HCT116 (cell line): ENCODE data around the gene ALDH1L1. TPM values are rescaled to one million over a fixed set of nuclear protein-coding genes. Genes with fewer than 3 reads are reported as not detected.
A peak's percentile ranks its signal among the peaks of the same experiment; 100 is the strongest.

Experiments
- ATAC-seq: fragments of 200-7000 bp; cut with Tn5 transposase; 2 replicates; pipeline ENCODE4 v1.9.1; 2020; ENCODE audit warnings: mild to moderate bottlenecking, moderate library complexity
- BruUV-seq: library from RNA; stranded (reverse); fragments of 400-500 nt; replicated peaks from 2 replicates; lab custom pipeline; 2021; lab: Mats Ljungman, UMichigan
- CTCF ChIA-PET: fragments of 300-600 bp; sonication (Branson Sonifier 250); formaldehyde crosslinking; loops from one replicate; lab custom pipeline; 2021; ENCODE audit warnings: antibody characterized with exemption; lab: Charles Lee
- POLR2A ChIA-PET: fragments of 300-600, 350-600 bp; sonication (Branson Sonifier 250); formaldehyde crosslinking; loops from one replicate; lab custom pipeline; 2021; ENCODE audit warnings: antibody characterized with exemption; lab: Charles Lee
- RAD21 ChIA-PET, 2 experiments: fragments of 300-600 bp; sonication (Branson Sonifier 250); formaldehyde crosslinking; loops; one replicate each; lab custom pipeline; 2023; ENCODE audit warnings: low total read pairs in 2 of 2; ENCODE audit not compliant: uncharacterized antibody in 2 of 2, unreplicated experiment in 2 of 2, low non-redundant PET in 1 of 2; lab: Charles Lee
- DNase-seq: peaks from one replicate; pipeline ENCODE4 v3.0.0-alpha.2; 2010; ENCODE audit warnings: low read depth, low spot score
- H2AFZ ChIP-seq: fragments of 200-600 bp; shearing (Covaris generic), sonication (generic); 2 replicates; pipeline ENCODE4 v1.6.1; 2017; ENCODE audit warnings: low read depth, mixed run types, mixed read lengths, antibody characterized with exemption, low read length; ENCODE audit not compliant: poor library complexity, severe bottlenecking
- H3K27ac ChIP-seq: 2 replicates; pipeline ENCODE4 v1.5.1; 2012; ENCODE audit warnings: low read depth, low read length
- H3K27me3 ChIP-seq: fragments of 200-600 bp; sonication (generic); 2 replicates; pipeline ENCODE4 v1.6.1; 2016; ENCODE audit warnings: mixed run types, low read length, mixed read lengths; ENCODE audit not compliant: insufficient read depth
- H3K36me3 ChIP-seq, 2 experiments: fragments of 200-500 bp in 1 of 2; fragments of 200-600 bp in 1 of 2; sonication (Bioruptor generic) in 1 of 2; sonication (generic) in 1 of 2; 2 replicates each; pipeline versions ENCODE4 v1.5.1 to v1.6.1; 2014 to 2016; ENCODE audit warnings: low read length in 2 of 2, inconsistent platforms in 1 of 2, mixed read lengths in 1 of 2, mixed run types in 1 of 2; ENCODE audit not compliant: insufficient read depth in 2 of 2, control insufficient read depth in 1 of 2
- H3K4me1 ChIP-seq, 2 experiments: fragments of 200-600 bp in 1 of 2; sonication (generic) in 1 of 2; 2 replicates each; pipeline versions ENCODE4 v1.5.1 to v1.6.1; 2012 to 2017; ENCODE audit warnings: low read length in 2 of 2, inconsistent platforms in 1 of 2, mild to moderate bottlenecking in 1 of 2, mixed read lengths in 1 of 2, mixed run types in 1 of 2, moderate library complexity in 1 of 2; ENCODE audit not compliant: insufficient read depth in 2 of 2, control insufficient read depth in 1 of 2
- H3K4me2 ChIP-seq: fragments of 200-600 bp; sonication (generic); 2 replicates; pipeline ENCODE4 v1.6.1; 2017; ENCODE audit warnings: mixed run types, low read length, mixed read lengths
- H3K4me3 ChIP-seq, 2 experiments: fragments of 200-600 bp in 1 of 2; sonication (generic) in 1 of 2; replicated peaks in 1 of 2; 2 replicates each; pipeline ENCODE4 v1.5.1; 2011 to 2016; ENCODE audit warnings: low read length in 2 of 2, control low read depth in 1 of 2, low read depth in 1 of 2, mild to moderate bottlenecking in 1 of 2, mixed read lengths in 1 of 2, mixed run types in 1 of 2
- H3K79me2 ChIP-seq: fragments of 200-600 bp; sonication (generic); 2 replicates; pipeline ENCODE4 v1.6.1; 2017; ENCODE audit warnings: mild to moderate bottlenecking, mixed run types, low read length, moderate library complexity, mixed read lengths; ENCODE audit not compliant: insufficient read depth
- H3K9ac ChIP-seq: fragments of 200-600 bp; sonication (generic); 2 replicates; pipeline ENCODE4 v1.6.1; 2016; ENCODE audit warnings: low read length, mixed read lengths
- H3K9me2 ChIP-seq: fragments of 200-600 bp; sonication (generic), shearing (Covaris generic); 2 replicates; pipeline ENCODE4 v1.6.1; 2017; ENCODE audit warnings: mixed run types, mild to moderate bottlenecking, moderate library complexity; ENCODE audit not compliant: insufficient read depth
- H3K9me3 ChIP-seq, 2 experiments: fragments of 200-500 bp in 1 of 2; fragments of 200-600 bp in 1 of 2; sonication (Bioruptor generic) in 1 of 2; sonication (generic) in 1 of 2; 2 replicates each; pipeline ENCODE4 v1.6.1; 2014 to 2017; ENCODE audit warnings: low read length in 2 of 2, mixed read lengths in 2 of 2, inconsistent platforms in 1 of 2, low read depth in 1 of 2, mild to moderate bottlenecking in 1 of 2, mixed run types in 1 of 2, moderate library complexity in 1 of 2; ENCODE audit not compliant: control insufficient read depth in 1 of 2, insufficient read depth in 1 of 2
- H4K20me1 ChIP-seq: fragments of 200-600 bp; sonication (generic), shearing (Covaris generic); 2 replicates; pipeline ENCODE4 v1.6.1; 2017; ENCODE audit warnings: mixed run types, mild to moderate bottlenecking, moderate library complexity; ENCODE audit not compliant: insufficient read depth
- ATF3 ChIP-seq: IDR thresholded peaks from 2 replicates; pipeline ENCODE4 v1.6.1; 2012
- CBX3 ChIP-seq: IDR thresholded peaks from 2 replicates; pipeline ENCODE4 v1.6.1; 2012; ENCODE audit warnings: low read depth
- CEBPB ChIP-seq: IDR thresholded peaks from 2 replicates; pipeline ENCODE4 v1.6.1; 2012; ENCODE audit warnings: low read depth
- CTCF ChIP-seq, 3 experiments: fragments of 200-600 bp in 1 of 3; sonication (generic) in 1 of 3; IDR thresholded peaks in 2 of 3; conservative IDR thresholded peaks in 1 of 3; 2 replicates each; pipeline ENCODE4 v1.5.1; 2012 to 2017; ENCODE audit warnings: low read depth in 2 of 3, low read length in 2 of 3, antibody characterized with exemption in 1 of 3, borderline replicate concordance in 1 of 3, control low read depth in 1 of 3, mild to moderate bottlenecking in 1 of 3, mixed read lengths in 1 of 3, mixed run types in 1 of 3, moderate library complexity in 1 of 3; ENCODE audit not compliant: insufficient read depth in 1 of 3
- EGR1 ChIP-seq: IDR thresholded peaks from 2 replicates; pipeline ENCODE4 v1.6.1; 2012; ENCODE audit warnings: low read depth
- ELF1 ChIP-seq: IDR thresholded peaks from 2 replicates; pipeline ENCODE4 v1.6.1; 2012; ENCODE audit warnings: low read depth, borderline replicate concordance
- EZH2 ChIP-seq: fragments of 200-600 bp; sonication (generic); IDR thresholded peaks from 2 replicates; pipeline ENCODE4 v1.6.1; 2017; ENCODE audit warnings: antibody characterized with exemption, mixed run types
- EZH2phosphoT487 ChIP-seq: fragments of 200-600 bp; IDR thresholded peaks from 2 replicates; pipeline ENCODE4 v1.6.1; 2018; ENCODE audit warnings: antibody characterized with exemption, borderline replicate concordance
- FOSL1 ChIP-seq: IDR thresholded peaks from 2 replicates; pipeline ENCODE4 v1.6.1; 2012; ENCODE audit warnings: low read depth
- JUND ChIP-seq: IDR thresholded peaks from 2 replicates; pipeline ENCODE4 v1.6.1; 2012
- MAX ChIP-seq: IDR thresholded peaks from 2 replicates; pipeline ENCODE4 v1.6.1; 2012
- POLR2A ChIP-seq: IDR thresholded peaks from 2 replicates; pipeline ENCODE4 v1.7.0; 2011; ENCODE audit warnings: borderline replicate concordance; ENCODE audit not compliant: insufficient read depth, insufficient read length; ENCODE audit errors: extremely low read depth
- POLR2AphosphoS5 ChIP-seq: IDR thresholded peaks from 2 replicates; pipeline ENCODE4 v1.6.1; 2011; ENCODE audit warnings: mild to moderate bottlenecking, low read depth, low read length, moderate library complexity
- RAD21 ChIP-seq: IDR thresholded peaks from 2 replicates; pipeline ENCODE4 v1.6.1; 2012; ENCODE audit warnings: low read depth, mild to moderate bottlenecking
- REST ChIP-seq: IDR thresholded peaks from 2 replicates; pipeline ENCODE4 v1.6.1; 2012; ENCODE audit warnings: low read depth
- SIN3A ChIP-seq: IDR thresholded peaks from 2 replicates; pipeline ENCODE4 v1.6.1; 2012; ENCODE audit warnings: low read depth
- SP1 ChIP-seq: IDR thresholded peaks from 2 replicates; pipeline ENCODE4 v1.6.1; 2012; ENCODE audit warnings: low read depth
- SRF ChIP-seq: IDR thresholded peaks from 2 replicates; pipeline ENCODE4 v1.6.1; 2012; ENCODE audit warnings: low read depth
- TCF7L2 ChIP-seq: IDR thresholded peaks from 2 replicates; pipeline ENCODE4 v1.7.0; 2011; ENCODE audit warnings: borderline replicate concordance, inconsistent platforms; ENCODE audit not compliant: insufficient read depth, insufficient read length; ENCODE audit errors: extremely low read depth
- YY1 ChIP-seq: IDR thresholded peaks from 2 replicates; pipeline ENCODE4 v1.6.1; 2011; ENCODE audit warnings: low read length, low read depth, moderate library complexity, mild to moderate bottlenecking; ENCODE audit not compliant: insufficient replicate concordance; ENCODE audit errors: extremely low read depth
- ZFX ChIP-seq: fragments of 450-650 bp; IDR thresholded peaks from 2 replicates; pipeline ENCODE4 v1.6.1; 2017
- ZNF274 ChIP-seq: fragments of 200-500 bp; sonication (Bioruptor generic); IDR thresholded peaks from 2 replicates; pipeline ENCODE4 v1.6.1; 2014; ENCODE audit warnings: mild to moderate bottlenecking, low read depth, low read length, inconsistent platforms
- intact Hi-C: fragments of 100-400 bp; cut with micrococcal nuclease; formaldehyde crosslinking; loops from 2 replicates; pipeline ENCODE4 v1.10.0; 2022
- total RNA-seq: library from RNA; stranded (reverse); gene quantifications from one replicate; pipeline ENCODE4 v1.2.1, GENCODE V29; 2021; ENCODE audit not compliant: unreplicated experiment

Gene ALDH1L1
- total RNA-seq, 1 experiment from 2014 or later, result 0.81 TPM

GRCh38 chr3:126083913-126084767 lies 96.2 kb downstream of the ALDH1L1 start, which contains the start of gene SLC41A3:
SLC41A3 (minus strand) TSS chr3:126084124; CDS start chr3:126068219, 15,905 bp downstream.
- no peaks in the 10 kb centered on the region for H3K27me3 ChIP-seq
- ATAC-seq, result peak; percentile 90
- peaks cover 15% of the 10 kb centered on the region; the same call in 1 of the 2 replicates for H3K79me2 ChIP-seq
- ChIA-PET CTCF (interaction anchor here (1.1 kb wide), 1 partner anchor 11 kb away, joined by 3 read pairs; no protein-coding TSS in a partner anchor), POLR2A (no interaction called here), RAD21 (no interaction called here)
- DNase-seq, result peak; percentile 50
- H3K9me2 ChIP-seq, result no peaks in the 10 kb centered on the region
- H4K20me1 ChIP-seq, result no peaks in the 10 kb centered on the region
- peak within 1 kb of the TSS; percentile 94 for H3K4me2 ChIP-seq
- H3K9me3 ChIP-seq, result no peaks in the 10 kb centered on the region; a peak in 2 of 4 replicates
- peak within 1 kb of the TSS; percentile 80 for H3K9ac ChIP-seq
- intact Hi-C loops, result no loop called here
- 0 out of 4 replicates have a peak, but pooled peaks cover 0 to 4% of the 10 kb centered on the region in 2 experiments for H3K36me3 ChIP-seq
- peak within 1 kb of the TSS; percentile 63 for H3K27ac ChIP-seq
- peaks cover 14 to 35% of the 10 kb centered on the region in 2 experiments for H3K4me1 ChIP-seq
- BruUV-seq, result no TSS peak
- peak within 1 kb of the TSS; percentile 22 for H2AFZ ChIP-seq
- H3K4me3 ChIP-seq, result peak within 1 kb of the TSS; percentile 73 to 80
- TF ChIP-seq EZH2phosphoT487, result no peak
- TF ChIP-seq POLR2A, result peak; percentile 47
- TF ChIP-seq TCF7L2, result no peak
- TF ChIP-seq YY1, result no peak
- peak; percentile 80 for TF ChIP-seq POLR2AphosphoS5
- peak; percentile 72 for TF ChIP-seq ZFX
- no peak for TF ChIP-seq CBX3
- no peak for TF ChIP-seq FOSL1
- no peak for TF ChIP-seq EGR1
- TF ChIP-seq ZNF274, result no peak
- TF ChIP-seq RAD21, result no peak
- TF ChIP-seq CTCF (IDR thresholded peaks at IDR 0.05 in 2 of 3, conservative IDR thresholded peaks at IDR 0.05 in 1 of 3; ENCODE audit: borderline replicate concordance in 1 of 3, insufficient read depth in 1 of 3, low read depth in 2 of 3, low read length in 2 of 3), result peak in 2 of 3 experiments; percentile 31 to 37; a peak in 3 of 6 replicates
- TF ChIP-seq EZH2, result no peak
- no peak for TF ChIP-seq JUND
- peak; percentile 24; the same call in 1 of the 2 replicates for TF ChIP-seq MAX
- TF ChIP-seq SP1, result no peak
- peak; percentile 51; the same call in 1 of the 2 replicates for TF ChIP-seq SIN3A
- TF ChIP-seq SRF, result no peak
- no peak for TF ChIP-seq ATF3
- peak; percentile 42; the same call in 1 of the 2 replicates for TF ChIP-seq ELF1
- no peak for TF ChIP-seq REST
- no peak for TF ChIP-seq CEBPB
